Gastroesophageal sphincter (tissue), 3 donors: Measurements from ENCODE around the gene BARD1.

Source experiments
- CTCF ChIP-seq, 4 experiments: fragments of 200-600 bp in 2 of 4; fragments of 450-650 bp in 2 of 4; sonication (generic) in 1 of 4; IDR thresholded peaks; one replicate each; pipeline ENCODE4 v1.5.1; 2017 to 2019; ENCODE audit warnings: antibody characterized with exemption in 4 of 4, mild to moderate bottlenecking in 2 of 4, moderate library complexity in 2 of 4
- EP300 ChIP-seq: sonication (generic); formaldehyde crosslinking; IDR thresholded peaks from one replicate; pipeline ENCODE4 v1.6.1; 2017; ENCODE audit warnings: antibody characterized with exemption, mild to moderate bottlenecking

- TF ChIP-seq CTCF (IDR thresholded peaks at IDR 0.05) (no peak), EP300 (no peak)
Observed at GRCh38 chr2:214696681-214697080, 112.8 kb downstream of the BARD1 start.
